GM18511 (cell line): ENCODE measurements around the gene SYCN.
"Not testable (repeated sequence)": the region's sequence is repeated elsewhere in the genome, so short reads cannot be mapped to it uniquely, and the experiment has no call there.

ENCODE experiments used
- ATAC-seq: cut with Tn5 transposase; IDR thresholded peaks from one replicate; pipeline ENCODE4 v1.9.1; 2021; ENCODE audit warnings: mild to moderate bottlenecking, moderate library complexity; ENCODE audit not compliant: unreplicated experiment

Gene SYCN, protein sequence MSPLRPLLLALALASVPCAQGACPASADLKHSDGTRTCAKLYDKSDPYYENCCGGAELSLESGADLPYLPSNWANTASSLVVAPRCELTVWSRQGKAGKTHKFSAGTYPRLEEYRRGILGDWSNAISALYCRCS

DNA sequence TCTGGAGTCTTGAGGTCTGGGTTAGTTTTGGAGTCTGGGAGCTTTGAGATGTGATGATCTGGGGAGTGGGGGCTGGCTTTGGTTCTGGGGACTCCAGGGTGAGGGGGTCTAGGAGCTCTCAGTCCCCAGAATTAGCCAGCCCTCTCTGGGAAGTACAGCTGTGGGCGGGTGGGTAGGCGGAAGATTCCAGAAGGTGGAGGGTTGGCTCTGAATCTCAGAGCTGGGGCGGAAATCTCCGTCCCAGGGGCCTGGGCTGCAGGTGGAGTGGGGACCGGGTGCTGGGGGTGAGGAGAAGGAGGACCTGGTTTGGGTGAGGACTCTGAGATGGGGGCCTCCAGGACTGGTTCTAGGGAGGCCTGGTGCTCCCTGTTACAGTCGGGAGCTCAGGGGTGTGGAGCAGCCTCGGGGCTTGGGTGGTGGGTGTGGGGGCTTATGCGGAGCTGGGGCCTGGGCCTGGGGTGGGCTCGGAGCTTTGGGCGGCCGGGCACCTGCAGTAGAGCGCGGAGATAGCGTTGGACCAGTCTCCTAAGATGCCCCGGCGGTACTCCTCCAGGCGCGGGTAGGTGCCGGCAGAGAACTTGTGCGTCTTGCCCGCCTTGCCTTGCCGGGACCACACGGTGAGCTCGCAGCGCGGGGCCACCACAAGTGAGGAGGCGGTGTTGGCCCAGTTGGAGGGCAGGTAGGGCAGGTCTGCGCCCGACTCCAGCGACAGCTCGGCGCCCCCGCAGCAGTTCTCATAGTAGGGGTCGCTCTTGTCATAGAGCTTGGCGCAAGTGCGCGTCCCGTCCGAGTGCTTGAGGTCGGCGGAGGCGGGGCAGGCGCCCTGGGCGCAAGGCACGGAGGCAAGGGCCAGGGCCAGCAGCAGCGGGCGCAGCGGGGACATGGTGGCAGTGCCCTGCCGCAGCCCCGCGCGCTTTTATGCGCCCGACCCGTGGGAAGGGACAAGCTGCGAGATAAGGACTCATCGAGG is at the start of gene SYCN:
Gene SYCN, minus strand, starts transcription at position 892 of the 970 bp plus-strand sequence. Its CDS starts 9 bp downstream, at position 883.
- ATAC-seq: no peak

DNA sequence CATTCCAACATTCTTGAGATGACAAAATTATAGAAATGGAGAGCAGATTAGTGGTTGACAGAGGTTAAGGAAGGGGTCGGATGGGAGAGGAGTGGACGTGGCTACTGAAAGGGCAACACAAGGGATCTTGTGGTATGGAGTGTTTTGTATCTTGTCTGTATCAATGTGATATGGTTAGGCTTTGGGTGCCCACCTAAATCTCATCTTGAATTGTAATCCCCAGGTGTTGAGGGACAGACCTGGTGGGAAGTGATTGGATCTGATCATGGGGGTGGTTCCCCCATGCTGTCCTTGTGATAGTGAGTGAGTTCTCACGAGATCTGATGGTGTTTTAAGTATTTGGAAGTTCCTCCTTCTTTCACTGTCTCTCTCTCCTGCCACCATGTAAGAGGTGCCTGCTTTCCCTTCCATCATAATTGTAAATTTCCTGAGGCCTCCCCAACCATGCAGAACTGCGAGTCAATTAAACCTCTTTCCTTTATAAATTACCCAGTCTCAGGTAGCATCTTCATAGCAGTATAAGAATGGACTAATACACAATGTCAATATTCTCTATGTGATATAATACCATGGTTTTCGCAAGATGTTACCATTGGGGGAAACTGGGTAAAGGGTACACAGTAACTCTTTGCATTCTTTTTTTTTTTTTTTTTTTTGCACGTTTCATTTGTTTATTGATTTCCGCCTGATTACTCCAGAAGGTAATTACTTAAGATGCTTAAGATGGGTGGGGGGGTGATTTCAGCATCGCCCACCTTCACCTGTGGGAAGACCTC is 49.5 kb upstream of the SYCN start:
- no peak for ATAC-seq

DNA sequence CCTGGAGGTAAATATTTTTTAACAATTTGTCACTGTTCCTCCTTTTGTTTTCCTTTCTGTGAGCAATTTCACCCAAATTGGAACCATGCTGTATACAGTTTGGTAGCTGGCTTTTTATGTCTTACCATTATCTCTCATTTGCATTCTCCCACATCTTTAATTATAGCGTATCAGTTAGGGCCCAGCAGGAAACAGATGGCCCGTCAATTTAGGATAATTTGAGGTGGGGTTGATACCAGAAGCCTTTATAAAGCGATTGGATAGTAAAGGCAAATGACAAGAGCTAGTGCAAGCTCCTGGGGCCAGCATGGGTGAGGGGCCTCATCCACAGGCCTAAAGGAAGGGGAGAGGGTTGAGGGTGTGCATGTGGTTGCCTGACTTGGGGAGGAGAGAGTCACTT is 48.4 kb upstream of the SYCN start:
- ATAC-seq: no peak

DNA sequence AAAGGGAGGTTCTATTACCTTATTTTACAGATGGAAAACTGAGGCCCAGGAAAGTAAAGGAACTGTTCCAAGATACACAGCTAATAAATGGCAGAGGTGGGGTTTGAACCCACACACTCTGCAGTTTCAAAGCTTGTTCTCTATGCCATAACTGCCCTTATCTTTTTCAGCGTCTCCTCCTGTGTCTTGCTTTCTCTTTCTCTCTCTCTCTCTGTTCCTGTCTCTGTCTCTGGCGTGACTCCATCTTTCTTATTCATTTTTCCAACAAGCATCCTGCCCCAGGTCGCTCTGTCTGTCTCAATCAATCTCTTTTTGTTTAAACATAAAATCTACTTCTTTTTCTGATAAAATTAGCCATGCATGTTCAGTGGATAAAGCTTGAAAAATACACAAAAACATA is 47.8 kb upstream of the SYCN start:
- no peak for ATAC-seq

DNA sequence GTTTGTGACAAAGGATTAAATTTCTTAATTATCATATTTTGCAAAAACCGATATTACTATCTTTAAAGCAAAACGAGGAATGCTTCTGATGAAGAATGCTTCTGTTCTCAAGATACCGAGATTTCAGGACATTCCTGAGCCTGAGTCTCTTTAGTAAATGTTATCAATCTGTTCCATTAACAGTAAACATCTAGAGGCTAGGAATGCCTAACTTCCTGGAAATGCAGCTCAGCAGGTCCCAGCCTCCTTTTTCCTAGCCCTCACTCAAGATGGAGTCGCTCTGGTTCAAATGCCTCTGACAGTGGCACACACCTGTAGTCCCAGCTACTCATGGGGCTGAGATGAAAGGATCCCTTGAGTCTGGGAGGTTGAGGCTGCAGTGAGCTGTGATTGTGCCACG is 47.0 kb upstream of the SYCN start:
- ATAC-seq: no peak

DNA sequence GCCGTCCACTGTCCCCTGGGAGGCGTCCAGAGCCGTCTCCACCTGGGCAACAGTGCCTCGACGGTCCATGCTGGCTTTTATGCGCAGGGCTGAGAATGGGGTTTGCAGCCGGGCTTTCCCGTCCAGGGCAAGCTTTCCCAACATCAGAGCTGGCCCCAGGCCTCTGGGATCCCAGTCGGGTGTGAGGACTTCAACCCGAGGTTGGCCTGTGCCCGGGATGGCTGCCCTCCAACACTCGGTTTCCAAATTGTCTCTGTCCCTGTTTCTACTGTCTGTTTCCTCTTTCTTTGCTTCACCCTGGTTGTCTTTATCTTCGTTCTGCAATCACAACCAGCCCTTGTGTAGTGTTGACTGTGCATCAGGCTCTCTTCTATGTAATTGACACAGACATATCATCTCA is 44.7 kb upstream of the SYCN start, which contains the start of gene IFNL4:
Gene IFNL4, minus strand, starts transcription at position 51 of the 400 bp plus-strand sequence.
- no peak for ATAC-seq

DNA sequence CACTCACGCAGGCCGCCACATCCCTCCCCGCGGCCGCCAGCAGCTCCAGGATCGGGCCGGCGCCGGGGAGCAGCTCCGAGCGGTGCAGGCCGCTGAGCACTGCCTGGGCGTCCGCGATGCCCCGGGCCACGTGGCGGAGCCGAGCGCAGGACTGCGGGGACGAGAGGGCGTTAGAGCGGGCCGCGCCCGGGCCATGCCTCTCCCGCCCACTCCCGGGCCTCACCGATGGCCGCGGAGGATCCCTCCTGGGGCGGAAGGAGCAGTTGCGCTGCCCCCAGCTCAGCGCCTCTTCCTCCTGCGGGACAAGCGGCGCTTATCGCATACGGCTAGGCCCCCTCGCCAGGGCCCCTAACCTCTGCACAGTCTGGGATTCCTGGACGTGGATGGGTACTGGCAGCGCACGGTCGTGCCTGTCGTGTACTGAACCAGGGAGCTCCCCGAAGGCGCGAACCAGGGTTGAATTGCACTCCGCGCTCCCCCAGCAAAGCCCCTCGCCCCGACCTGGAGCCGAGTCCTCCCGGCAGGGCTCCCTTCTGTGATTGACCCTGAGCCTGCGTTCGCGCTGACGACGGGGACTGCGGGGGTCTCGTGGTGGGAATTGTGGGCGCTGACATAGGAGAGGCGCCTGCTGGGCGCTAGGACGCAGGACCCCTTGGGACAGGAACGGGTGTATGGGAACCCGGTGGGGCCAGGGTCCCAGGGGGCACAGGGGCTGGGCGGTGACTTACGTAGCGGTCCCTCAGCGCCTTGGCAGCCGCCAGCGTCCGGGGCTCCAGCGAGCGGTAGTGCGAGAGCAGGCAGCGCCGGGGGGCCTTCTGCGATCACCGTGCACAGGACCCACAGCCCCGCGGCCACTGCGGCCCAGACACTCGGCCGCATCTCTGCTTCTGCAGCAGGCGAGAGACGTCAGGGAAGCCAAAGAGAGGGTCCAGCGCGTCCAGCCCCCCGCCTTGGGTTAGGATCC is 43.9 kb upstream of the SYCN start:
- ATAC-seq: no peak

DNA sequence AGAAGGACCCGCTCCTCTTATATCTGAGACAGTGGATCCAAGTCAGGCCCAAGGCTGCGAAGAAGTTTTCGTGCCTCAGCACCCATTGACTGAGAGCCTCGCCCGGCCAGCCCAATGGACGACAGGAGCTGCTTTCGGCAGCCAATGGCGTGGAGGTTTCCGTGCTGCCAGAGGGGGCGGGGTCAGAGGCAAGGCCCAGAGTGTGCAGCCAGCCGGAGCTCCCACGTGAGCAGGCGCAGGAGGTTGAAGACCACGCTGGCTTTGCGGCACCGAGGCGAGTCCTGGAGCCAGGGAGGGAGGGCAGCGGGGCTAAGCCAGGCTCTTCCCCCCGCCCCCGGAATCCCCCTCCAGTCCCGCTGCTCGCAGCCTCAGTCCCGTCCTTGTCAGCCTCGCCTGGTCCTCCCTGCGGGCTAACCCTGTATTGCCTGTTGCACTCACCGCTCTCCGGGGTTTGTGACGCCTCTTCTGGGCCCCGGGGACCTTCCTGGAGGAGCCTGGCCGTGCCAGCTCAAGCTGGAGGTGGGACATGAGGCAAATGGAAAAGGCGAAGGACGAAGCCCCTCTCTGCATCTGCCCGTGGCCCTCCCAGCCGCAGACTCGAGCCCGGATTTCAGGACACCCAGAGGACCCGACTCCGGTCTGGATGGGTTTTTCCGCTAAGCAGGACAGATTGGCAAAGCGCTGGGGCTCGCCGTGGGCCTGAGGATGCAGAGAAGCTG is 43.0 kb upstream of the SYCN start:
- no peak for ATAC-seq

DNA sequence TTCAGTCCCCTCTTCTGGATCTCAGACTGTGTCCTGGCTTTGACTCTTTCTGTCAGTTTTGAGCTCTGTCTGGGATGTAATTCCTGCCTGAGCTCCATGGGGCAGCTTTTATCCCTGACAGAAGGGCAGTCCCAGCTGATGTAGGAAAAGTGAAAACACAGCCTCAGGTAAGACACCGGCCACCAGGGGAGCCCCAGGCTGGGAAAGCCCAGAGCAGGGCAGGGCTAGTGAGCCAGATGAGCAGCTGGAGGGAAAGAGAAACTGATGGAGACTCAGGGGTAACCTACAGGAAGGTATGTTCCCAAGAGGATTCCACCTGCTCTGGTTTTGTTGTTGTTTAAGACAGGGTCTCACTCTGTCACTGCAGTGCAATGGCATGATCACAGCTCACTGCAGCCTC is 41.1 kb upstream of the SYCN start:
- ATAC-seq: not testable (repeated sequence)

DNA sequence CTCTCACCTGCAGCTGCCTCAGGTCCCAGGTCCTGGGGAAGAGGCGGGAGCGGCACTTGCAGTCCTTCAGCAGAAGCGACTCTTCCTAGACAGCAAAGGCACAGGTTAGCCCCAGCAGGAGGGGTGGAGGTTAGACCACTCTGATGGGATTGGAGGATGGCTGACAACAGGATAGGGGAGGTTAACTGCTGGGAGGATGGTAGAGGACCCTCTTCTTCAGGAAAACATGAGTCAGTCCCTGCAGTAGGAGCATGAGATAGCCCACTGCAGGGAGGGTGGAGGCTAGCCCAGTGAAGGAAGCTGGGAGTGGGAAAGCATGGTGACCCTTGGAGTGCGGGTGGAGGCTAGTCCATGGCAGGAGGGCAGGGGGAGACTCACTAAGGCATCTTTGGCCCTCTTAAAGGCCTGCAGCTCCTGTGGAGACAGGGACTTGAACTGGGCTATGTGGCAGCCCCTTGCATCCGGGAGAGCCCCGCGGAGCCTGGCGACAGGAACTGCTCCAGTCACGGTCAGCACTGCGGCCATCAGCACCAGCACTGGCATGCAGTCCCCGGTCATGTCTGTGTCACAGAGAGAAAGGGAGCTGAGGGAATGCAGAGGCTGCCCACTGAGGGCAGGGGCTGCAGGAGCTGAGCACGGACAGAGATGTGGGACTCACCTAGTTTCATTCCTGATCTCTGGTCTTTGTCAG is 40.5 kb upstream of the SYCN start, which contains the start of gene IFNL3:
Gene IFNL3, minus strand, starts transcription at position 597 of the 691 bp plus-strand sequence. Its CDS starts 39 bp downstream, at position 558.
- not testable (repeated sequence) for ATAC-seq

DNA sequence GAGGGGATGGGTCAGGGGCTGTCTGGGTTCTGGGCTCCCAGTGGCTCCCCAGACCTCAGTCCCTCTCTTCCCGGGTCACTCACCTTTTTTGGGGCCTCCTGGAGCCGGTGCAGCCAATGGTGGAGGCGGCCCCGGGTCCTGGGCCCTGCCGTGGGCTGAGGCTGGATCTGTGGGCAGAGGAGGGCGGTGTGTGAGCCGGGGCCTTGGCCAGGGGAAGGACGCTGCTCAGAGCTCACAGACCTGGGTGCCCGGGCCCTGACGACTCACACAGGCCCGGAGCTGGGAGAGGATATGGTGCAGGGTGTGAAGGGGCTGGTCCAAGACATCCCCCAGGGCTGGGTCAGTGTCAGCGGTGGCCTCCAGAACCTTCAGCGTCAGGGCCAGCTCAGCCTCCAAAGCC is 39.7 kb upstream of the SYCN start:
- ATAC-seq: not testable (repeated sequence)

DNA sequence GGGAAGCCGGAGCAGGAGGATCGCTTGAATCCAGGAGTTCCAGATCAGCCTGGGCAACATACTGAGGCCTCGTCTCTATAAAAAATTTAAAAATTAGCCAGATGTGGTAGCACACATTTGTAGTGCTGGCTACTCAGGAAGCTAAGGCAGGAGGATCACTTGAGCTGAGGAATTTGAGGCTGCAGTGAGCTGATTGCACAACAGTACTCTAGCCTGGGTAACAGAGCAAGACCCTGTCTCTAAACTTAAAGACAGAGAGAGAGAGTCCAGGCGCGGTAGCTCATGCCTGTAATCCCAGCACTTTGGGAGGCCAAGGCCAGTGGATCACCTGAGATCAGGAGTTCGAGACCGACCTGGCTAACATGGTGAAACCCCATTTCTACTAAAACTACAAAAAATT is 36.4 kb upstream of the SYCN start:
- no peak for ATAC-seq

DNA sequence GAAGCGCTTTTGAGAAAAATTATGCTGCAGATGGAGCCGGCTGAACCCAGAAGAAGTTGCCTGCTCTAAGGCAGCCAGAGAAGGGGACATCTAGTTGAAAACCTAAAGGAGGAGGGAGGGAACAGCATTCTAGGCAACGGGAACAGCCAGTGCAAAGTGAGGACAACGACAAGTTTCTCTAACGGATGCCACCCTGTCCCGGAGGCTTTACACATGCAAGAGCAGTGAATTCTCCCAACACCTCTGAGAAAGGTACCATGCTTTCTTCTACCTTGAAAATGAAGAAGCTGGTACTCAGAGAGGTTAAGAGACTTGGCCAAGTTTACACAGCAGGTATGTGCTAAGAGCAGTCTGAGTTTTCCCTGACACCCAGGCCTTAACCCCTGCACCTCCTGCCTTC is 34.9 kb upstream of the SYCN start:
- ATAC-seq: no peak

DNA sequence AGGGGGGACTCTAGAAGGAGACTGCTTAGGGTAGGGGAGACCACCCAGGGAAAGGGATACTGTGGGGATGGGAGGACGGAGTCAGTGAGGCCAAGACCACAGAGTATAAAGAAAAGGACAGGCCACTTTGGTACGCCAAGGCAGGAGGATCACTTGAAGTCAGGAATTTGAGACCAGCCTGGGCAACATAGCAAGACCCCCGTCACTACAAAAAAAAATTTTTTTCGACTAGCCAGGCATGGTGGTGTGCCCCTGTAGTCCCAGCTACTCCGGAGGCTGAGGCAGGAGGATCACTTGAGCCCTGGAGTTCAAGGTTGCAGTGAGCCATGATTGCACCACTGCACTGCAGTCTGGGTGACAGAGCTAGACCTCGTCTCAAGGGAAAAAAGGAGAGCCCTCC is 34.1 kb upstream of the SYCN start:
- ATAC-seq: no peak

DNA sequence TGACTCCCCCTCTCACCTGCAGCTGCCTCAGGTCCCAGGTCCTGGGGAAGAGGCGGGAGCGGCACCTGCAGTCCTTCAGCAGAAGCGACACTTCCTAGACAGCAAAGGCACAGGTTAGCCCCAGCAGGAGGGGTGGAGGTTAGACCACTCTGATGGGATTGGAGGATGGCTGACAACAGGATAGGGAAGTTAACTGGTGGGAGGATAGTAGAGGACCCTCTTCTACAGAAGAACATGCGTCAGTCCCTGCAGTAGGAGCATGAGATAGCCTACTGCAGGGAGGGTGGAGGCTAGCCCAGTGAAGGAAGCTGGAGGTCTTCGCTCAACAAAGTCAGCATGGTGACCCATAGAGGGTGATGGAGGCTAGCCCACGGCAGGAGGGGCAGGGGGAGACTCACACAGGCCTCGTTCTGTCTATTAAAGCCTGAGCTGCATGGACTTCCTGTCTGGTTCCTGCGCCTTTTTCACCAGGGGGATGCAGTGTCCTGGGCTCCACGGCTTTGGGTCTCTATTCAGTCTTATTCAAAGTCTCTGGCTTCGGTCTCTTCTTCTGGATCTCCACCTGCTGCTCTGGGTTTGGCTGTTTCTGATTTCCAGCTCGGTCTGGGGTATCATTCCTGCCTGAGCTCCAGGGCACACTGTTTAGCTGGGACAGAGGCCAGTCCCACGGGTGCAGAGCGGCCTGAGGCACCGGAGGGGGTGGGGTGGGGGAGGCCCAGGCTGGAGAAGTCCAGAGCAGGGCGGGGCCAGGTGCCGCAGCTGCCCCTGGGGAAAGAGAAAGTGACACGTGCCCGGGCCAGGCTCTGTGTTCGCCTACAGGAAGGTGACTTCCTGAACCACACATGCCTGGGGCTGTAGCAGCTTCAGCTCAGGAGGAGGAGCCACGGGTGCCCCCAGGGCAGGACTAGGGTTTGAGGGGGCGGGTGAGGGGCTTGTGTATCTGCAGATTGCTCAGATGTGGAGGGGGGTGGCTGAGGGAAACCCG is 33.4 kb upstream of the SYCN start:
- peak; percentile 75 for ATAC-seq

DNA sequence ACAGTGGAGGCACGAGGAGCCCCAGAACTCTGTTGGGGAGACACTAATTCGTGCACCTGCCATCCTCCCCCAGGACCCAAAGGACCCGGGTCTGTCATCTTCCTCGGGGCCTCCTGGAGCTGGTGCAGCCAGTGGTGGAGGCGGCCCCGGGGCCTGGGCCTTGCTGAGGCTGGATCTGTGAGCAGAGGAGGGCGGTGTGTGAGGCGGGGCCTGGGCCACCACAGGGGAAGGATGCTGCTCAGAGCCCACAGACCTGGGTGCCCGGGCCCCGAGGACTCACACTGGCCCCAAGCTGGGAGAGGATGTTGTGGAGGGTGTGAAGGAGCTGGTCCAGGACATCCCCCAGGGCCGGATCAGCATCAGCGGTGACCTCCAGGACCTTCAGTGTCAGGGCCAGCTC is 32.5 kb upstream of the SYCN start:
- no peak for ATAC-seq

DNA sequence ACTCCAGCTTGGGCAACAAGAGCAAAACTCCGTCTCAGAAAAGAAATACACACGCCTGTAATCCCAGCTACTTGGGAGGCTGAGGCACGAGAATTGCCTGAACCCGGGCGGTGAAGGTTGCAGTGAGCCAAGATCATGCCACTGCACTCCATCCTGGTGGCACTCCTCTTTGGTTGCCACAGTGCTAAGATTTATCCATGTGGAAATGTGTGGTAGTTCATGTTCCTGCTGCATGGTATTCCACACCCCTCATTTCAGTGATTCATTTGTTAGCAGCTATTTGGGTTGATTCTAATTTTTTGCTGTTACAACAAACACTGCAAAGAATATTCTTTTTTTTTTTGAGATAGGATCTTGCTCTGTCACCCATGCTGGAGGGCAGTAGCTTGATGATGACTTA is 28.6 kb upstream of the SYCN start:
- ATAC-seq: no peak
